NCI-H2171 (cell line): ENCODE measurements around the gene TMEM94.
A peak's percentile ranks its signal among the peaks of the same experiment; 100 is the strongest.
"Not testable (repeated sequence)": the region's sequence is repeated elsewhere in the genome, so short reads cannot be mapped to it uniquely, and the experiment has no call there.

Experiments
- DNase-seq: peaks from one replicate; lab custom pipeline; 2025; lab: John Stamatoyannopoulos, UW

The TMEM94 gene

DNA sequence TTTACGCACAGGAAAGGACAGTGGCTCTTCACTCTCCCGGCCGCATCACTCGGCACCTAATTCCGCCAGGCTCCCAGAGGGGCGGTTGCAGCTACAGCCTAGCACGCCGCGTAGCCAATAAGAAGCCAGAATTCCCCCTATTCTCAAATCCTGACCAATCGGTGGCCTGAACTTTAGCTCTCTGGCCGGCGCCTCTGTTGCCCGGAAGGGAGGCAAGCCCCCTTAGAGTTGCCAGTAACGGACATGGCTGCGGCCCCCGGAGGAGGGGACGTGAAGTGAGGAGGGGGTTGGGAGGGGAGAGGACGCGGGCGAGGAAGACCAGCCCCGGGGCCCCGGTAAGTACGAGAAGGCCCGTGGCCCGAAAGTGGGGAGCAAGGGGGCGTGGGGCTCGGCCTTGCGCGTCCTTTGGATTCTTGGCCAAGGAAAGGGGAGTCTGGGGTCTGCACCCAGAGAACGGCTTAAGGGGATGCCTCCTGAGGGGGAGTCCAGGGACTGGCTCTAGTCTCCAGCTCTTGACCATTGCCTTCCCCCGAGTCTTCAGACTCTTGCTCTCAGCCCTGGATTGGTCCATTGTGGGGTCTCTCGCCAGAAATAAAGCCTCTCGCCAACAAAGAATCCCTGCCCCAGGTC, at the start of gene TMEM94:
Gene TMEM94 (plus strand): TSS at position 219 of the 630 bp plus-strand sequence. CDS start 15,271 bp downstream, outside the sequence.
- peak; percentile 99 for DNase-seq

GRCh38 chr17:75407655-75408352, 48.6 kb upstream of the TMEM94 start:
- no peak for DNase-seq

- DNase-seq: no peak
These were observed 46.3 kb upstream of the TMEM94 start for GRCh38 chr17:75410141-75410540.

- DNase-seq: no peak
These were observed 44.9 kb upstream of the TMEM94 start for GRCh38 chr17:75411328-75412067.

DNA sequence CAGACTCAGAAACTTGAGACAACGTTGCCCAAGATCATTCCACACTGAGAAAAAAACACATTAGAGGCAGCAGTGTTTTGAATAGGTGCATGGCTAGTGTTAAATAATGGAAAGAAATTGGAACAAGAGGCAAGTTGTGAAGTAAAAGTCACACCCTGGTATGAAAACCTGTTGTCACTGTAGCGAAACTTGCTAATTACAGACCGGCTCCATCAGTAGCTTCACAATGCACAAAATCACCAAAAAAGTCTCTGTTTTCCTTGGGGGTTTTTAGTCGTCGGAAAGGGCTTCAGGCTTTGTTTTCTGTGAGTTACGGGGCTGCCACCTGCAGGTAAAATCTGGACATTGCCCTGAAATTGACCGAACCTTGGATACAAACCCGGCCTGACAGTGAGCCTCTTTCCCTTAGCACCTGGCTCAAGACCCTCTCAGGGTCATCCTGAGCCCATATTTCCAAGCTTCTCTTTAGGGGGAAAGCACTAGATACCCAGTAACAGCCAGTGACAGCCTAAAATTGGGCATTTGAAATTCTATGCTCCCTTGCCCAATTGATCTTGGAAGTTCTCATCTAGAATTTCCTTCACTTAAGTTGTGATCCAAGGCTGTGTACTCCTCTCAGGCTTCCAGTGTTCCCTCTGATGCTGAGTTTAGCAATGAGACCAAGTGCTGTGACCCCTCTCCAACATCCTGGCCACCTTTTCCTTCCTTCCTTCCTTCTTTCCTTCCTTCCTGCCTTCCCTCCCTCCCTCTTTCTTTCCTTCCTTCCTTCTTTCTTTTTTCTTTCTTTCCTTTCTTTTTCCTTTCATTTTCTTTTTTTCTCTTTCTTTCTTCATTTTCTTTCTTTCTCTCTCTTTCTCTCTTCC, 43.7 kb upstream of the TMEM94 start:
- DNase-seq: peak; percentile 57

- DNase-seq: no peak
These were observed 41.9 kb upstream of the TMEM94 start for GRCh38 chr17:75414488-75414887.

DNA sequence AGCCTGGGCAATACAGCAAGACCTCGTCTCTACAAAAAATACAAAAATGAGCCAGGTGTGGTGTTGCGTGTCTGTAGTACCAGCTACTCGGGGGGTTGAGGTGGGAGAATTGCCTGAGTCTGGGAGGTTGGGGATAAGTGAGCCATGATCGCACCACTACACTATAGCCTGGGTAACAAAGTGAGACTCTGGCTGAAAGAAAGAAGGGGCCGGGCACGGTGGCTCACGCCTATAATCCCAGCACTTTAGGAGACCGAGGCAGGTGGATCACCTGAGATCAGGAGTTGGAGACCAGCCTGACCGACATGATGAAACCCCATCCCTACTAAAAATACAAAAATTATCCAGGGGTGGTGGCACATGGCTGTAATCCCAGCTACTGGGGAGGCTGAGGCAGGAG, 40.4 kb upstream of the TMEM94 start:
- DNase-seq: no peak

GRCh38 chr17:75417054-75417580, 39.3 kb upstream of the TMEM94 start:
- DNase-seq: no peak

GRCh38 chr17:75418531-75418930, 37.9 kb upstream of the TMEM94 start:
- no peak for DNase-seq

GRCh38 chr17:75428543-75429469, 27.6 kb upstream of the TMEM94 start:
- DNase-seq: no peak

- no peak for DNase-seq
These were observed 26.1 kb upstream of the TMEM94 start for GRCh38 chr17:75430159-75430974.

GRCh38 chr17:75433218-75433783, 23.1 kb upstream of the TMEM94 start:
- DNase-seq: no peak

- not testable (repeated sequence) for DNase-seq
These were observed 22.0 kb upstream of the TMEM94 start for GRCh38 chr17:75434433-75434832.

GRCh38 chr17:75437404-75437803, 19.0 kb upstream of the TMEM94 start:
- not testable (repeated sequence) for DNase-seq

DNA sequence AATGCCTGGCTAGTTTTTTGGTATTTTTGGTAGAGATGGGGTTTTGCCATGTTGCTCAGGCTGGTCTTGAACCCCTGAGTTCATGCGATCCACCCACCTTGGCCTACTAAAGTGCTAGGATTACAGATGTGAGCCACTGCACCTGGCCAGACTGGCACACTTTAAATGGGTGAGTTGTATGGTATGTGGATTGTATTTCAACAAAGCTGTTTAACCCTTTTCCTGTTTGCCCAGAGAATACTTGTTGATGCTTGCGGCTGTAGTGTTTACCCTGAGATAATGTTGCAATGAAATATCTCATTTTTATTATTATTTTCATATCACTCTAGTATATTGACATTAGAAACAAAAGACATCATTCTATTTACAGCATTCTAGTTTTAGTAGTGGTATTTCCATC, 17.1 kb upstream of the TMEM94 start:
- no peak for DNase-seq

DNA sequence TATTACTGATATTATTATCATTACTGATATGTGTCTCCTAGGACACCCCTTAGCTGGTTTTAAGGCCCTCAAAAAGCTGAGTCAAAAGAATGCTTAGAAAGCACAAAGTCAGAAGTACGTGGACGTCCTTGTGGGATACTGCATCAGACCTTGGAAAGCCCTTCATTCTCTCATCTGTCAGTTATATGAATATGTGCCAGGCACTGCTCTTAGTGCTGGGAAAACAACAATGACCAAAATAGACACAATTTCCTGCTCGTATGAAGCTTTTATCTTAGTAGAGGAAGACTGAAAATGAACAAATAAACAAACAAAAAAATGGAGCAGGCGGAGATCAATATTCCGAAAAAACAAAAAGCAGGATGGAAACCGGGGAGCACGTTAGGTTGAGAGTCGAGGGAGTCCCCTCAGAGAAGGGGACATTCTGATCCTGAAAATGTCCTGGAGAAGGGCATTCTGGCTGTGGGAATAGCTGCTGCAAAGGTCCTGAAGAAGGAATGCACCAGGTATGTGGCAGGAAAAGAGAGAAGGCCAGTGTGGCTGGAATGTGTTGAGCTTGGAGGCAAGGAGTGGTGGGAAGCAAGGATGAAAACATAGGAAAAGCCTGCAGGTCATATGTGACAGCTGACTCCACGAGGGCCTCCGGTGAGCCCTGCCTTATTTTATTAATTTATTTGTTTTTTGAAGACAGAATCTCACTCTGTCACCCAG, 15.5 kb upstream of the TMEM94 start:
- no peak for DNase-seq

DNA sequence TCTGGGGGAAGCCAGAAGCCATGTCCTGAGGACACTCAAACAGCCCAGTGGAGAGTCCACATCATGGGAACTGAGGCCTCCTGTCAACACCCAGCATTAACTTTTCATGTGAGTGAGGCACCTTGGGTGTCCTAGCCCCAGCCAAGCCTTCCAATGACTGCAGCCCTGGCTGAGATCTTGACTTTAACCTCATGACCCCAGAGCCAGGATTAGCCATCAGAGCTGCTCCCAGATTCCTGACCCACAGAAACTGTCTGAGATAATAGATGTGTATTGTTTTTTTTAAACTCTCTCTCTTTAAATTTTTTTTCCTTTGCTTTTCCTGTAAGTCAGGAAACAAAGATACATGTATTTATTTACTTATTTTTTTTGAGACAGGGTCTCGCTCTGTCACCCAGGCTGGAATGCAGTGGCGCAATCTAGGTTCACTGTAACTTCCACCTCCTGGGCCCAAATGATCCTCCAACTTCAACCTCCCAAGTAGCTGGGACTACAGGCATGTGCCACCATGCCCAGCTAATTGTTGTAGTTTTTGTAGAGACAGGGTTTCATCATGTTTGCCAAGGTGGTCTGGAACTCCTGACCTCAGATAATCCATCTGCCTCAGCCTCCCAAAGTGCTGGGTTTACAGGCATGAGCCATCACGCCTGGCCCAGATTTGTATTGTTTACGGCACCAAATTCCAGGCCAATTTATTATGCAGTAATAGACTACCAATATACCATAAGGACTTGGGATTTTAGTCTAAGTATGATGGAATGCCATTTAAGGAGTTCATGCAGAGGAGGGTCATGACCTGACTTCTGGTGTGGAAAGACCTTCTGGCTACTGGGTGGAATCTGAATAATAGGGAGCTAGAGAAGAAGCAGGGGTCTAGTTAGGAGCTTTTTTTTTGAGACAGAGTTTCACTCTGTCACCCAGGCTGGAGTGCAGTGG, 14.0 kb upstream of the TMEM94 start:
- DNase-seq: no peak

DNA sequence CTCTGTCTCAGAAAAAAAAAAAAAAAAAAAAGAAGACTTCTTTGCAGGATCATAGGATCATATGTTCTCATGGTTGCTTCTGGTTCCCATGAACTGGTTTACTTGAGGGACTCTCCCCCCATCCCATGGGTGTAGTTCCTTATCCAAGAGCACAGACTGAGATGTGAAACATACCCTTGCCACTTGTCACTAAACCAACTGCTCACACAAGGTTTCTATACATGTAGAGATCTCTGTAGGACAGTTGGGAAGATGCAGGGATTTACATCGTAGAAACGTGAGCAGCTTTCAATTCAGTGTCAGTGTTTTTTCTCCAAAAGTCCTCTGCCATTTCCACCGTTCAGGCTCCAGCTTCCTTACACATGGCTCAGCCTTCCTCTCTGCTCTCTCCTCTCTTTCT, 11.1 kb upstream of the TMEM94 start:
- DNase-seq: no peak
